Fibroblast of skin of scalp (primary cell): Measurements from ENCODE around the gene PPP1R1B.
A peak's percentile ranks its signal among the peaks of the same experiment; 100 is the strongest.

Experiments used
- DNase-seq: peaks from one replicate; pipeline ENCODE4 v3.0.0-alpha.2; 2013

The PPP1R1B gene

GRCh38 chr17:39600288-39600996, 26.3 kb upstream of the PPP1R1B start:
- DNase-seq, result no peak

DNA sequence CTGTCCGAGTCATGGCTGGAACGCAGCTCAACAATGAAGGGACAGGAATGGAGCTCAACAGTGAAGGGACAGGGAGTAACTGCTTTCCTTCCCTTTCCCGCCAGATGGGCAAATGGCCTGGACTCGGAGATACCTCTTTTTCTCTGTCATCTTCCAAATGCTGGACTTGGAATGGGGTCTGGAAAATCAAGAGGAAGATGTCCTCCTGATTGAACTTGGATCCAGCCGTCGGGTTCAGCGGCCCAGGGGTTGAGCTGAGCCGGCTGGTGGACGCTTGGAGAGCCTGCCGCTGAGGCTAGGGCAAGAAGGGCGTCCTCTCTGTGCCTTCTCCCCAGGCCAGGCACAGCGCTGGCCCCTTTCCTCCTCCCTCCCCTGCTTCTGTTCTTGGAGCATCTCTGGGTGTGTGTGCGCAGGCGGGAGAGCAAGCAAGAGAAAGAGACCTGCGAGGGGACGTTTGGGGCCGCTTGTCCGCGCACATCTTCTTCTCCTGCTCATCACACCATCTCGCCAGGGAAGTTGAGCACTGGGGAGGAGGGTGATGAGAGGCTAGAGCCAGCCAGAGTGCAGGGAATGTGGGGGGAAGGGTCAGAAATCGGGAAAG, 25.7 kb upstream of the PPP1R1B start:
- no peak for DNase-seq

- peak; percentile 15 for DNase-seq
Observed at GRCh38 chr17:39601758-39602532, 24.8 kb upstream of the PPP1R1B start.

DNA sequence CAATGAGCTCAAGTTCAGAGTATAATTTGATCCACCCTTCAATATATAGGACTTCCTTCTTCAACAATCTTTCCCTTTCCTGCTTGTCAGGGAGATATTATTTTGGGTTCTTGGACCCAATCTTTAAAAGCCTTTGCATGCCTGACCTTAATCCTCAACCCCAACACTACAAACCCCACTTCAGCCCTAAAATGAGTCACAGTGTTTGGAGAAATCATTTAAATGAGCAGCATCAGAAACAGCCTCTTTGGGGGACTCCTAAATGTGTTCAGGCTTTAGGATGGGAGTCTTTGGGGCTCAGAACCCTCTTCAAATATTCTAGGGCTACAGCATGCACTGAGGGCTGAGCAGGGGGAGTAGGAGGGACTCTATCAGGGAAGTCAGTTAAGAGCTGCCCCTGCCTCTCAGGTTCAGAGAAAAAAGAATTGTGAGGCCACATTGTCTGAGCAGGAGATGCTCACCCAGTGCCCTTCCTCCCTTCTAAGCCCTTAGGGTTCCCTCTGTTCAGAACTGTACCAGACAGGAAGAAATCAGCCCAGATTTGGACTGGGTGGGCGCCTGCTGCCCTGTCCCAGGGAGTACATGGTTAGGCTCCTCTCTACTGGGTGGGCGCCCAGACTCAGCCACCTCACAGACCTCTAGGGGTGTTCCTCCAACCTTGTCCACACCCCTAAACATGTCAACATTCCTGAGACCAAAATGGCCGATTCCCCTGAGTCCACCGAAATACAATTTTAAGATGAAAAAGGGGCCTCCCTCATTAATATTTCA, 24.0 kb upstream of the PPP1R1B start:
- no peak for DNase-seq

- DNase-seq, result no peak
Observed at GRCh38 chr17:39603304-39604016, 23.3 kb upstream of the PPP1R1B start.

DNA sequence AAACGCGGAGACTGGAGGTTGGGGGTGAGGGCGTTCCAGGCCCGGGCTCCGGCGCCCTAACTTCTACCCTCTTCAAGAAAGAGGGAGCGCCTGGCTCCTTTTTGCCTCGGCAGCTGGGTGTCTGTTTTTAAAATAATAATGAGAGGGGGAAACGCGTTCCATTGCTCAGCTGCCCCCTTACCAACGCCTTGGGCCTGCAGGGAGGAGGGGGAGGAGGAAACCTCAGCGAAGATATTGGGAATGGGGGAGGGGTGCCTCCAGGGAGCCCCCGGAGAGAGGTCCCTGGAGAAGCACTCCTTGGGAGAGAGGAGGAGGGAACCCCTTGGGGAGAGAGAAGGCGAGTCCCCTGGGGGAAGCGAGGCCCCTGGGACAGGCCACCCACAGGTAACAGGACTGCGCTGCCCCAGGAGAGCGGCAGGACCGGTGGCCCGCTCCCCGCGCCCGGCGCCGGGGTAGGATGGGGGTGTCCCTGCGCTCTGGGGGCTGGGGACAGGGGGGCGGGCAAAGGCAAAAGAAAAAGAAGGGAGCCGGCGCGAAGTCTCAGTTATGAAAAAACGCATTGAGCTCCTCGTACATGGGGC, 21.8 kb upstream of the PPP1R1B start:
- no peak for DNase-seq

DNA sequence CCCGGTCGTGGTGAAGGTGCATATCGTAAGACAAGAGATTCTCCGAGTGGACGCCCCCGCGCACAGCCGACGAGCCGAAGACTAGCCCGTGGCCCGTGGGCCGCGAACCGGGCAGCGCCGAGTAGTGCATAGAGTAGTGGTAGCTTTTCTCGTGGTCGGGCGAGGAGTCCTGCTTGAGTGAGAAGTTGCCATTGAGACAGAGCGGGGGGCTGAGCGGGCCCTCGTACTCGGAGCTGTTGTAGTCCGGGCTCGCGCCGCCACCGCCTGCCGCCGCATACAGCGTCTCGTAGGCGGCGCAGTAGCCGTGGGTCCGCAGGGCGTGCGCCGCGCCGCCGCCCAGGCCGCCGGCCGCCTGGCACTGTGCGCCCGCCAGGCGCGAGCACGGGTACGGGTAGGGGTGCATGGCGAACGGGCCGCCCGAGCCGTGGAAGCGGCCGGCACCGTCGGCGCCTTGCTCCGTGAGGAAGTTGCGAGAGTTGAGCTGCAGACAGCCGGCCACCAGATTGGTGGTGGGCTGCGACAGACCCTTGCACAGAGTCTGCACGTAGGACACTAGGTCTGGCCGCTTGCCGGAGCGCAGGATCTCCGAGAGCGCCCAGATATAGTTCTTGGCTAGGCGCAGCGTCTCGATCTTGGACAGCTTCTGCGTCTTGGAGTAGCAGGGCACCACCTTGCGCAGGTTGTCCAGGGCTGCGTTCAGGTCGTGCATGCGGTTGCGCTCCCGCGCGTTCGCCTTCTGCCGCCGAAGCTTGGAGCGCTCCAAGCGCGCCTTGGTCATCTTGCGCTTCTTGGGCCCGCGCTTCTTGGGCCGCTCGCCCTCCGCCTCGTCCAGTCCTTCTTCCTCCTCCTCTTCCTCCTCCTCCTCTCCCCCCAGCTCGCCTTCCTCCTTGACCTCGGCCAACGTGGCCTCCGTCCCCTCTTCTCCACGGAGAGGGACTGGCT, 21.0 kb upstream of the PPP1R1B start:
- no peak for DNase-seq

DNA sequence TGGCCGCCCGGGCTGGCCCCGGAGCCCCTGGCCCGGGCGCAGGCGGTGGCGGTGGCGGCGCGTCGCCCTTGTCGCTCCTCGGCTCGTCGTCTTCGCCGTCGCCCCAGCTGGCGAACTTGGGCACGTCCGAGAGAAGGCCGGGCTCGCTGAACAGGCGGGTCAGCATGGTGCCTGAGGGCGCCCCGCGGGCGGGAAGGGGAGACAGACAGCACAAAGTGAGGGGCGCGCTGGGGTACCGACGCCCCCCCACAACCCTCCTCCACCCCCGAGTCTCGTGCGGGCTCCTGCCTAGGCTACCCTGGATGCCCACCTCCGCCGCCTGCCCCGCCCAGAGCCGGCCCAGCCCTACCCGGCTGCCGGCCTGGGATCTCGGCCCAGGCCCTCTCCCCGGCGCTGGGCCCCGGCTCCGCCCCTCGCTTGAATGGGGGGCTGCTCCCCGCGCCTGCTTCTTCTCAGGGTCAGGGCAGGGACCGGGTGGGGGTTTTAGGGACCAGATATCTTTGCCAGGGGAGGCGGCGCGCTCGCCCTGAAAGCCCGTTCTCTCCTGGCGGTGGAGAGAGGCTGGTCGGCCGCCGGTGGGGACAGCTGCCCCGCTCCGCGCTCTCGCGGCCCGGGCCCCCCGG, 20.2 kb upstream of the PPP1R1B start:
- DNase-seq, result no peak

DNA sequence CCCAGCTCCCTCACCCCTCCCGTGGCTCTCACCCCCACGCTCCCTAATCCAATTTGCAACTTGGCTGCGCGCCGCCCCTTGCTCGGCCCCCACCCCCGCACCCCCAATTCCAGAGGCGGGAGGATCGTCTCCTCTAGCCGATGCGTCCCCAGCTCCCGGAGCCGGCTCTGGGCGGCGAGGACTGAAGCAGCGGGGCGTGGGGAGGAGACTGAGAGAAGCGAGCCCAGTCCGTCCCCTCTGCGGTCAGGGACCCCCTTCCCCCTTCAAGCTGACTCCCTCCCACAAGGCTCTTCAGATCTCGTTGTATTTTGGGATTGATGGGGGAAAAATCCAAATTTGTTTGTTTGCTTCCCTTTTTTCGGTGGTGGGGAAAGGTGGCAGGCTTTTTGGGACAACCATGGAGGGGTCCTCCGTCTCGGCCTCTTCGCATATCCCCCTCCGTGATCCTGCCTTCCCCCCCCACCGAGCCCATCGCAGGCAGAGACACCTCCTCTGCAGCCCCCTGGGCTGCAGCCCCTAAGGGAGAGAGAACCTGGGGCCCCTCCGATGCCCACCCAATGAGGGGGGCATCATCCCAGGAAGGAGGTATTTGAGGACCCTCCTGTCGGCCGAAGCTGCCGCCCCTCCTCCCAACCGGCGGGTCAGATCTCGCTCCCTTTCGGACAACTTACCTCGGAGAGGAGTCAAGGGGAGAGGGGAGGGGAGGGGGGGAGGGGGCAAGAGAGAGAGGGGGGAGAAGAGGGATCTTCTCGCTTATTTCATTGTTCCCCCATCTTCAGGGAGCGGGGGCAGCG, 19.5 kb upstream of the PPP1R1B start:
- no peak for DNase-seq

GRCh38 chr17:39607851-39608130, 19.0 kb upstream of the PPP1R1B start, which contains the start of gene NEUROD2:
Gene NEUROD2 (minus strand): TSS chr17:39607920. CDS start chr17:39606599, 1,321 bp downstream.
- DNase-seq, result no peak

GRCh38 chr17:39608142-39608981, 18.4 kb upstream of the PPP1R1B start:
- DNase-seq, result no peak

- no peak for DNase-seq
Observed at GRCh38 chr17:39609416-39610025, 17.2 kb upstream of the PPP1R1B start.

- no peak for DNase-seq
Observed at GRCh38 chr17:39611401-39612112, 15.2 kb upstream of the PPP1R1B start.

GRCh38 chr17:39612291-39612894, 14.4 kb upstream of the PPP1R1B start:
- DNase-seq, result no peak

- no peak for DNase-seq
Observed at GRCh38 chr17:39612935-39613464, 13.8 kb upstream of the PPP1R1B start.

DNA sequence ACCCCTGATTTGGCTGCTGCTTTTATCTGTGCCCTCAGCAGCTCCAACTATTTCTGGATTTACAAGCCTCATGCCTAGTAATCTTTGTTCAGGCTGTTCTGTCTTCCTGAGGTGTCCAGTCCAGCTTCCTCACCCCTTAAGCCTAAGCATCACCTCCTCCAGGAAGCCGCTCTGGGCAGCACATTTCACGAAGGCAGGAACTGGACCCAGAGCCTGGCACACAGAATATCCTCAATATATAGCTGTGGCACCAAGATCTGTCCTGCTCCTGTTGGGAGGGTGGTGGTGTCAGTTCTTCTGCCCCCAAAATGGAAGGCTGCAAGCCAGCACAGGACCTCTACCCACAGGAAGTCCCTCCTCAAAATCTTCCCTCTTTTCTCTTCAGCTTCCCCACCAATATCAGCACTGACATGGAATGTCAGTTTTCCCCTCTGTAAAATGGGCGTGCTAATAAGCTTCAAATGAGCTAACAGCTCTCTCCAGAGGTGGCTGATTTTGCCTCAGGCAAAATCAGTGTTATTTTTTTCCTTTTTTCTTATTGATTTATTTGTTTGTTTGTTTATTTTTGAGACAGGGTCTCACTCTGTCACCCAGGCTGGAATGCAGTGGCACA, 12.1 kb upstream of the PPP1R1B start:
- no peak for DNase-seq
